Activated CD8-positive, alpha-beta memory T cell treated with anti-CD3 and anti-CD28 coated beads, Interleukin-2, amount 10 ng/mL, durations not matched to agents 7 days and 5 days (primary cell): ENCODE data around the gene FGFR3. TPM values are rescaled to one million over a fixed set of nuclear protein-coding genes. Genes with fewer than 3 reads are reported as not detected.
"Not testable (repeated sequence)": the region's sequence is repeated elsewhere in the genome, so short reads cannot be mapped to it uniquely, and the experiment has no call there.

ENCODE experiments used
- ATAC-seq: fragments of 150-1000 bp; cut with Tn5 transposase; one replicate; pipeline ENCODE4 v1.10.0; 2021; ENCODE audit warnings: moderate library complexity
- CTCF ChIA-PET: fragments of 350-600 bp; sonication (Branson Sonifier 250); formaldehyde crosslinking; loops from one replicate; lab custom pipeline; 2021; ENCODE audit warnings: antibody characterized with exemption; lab: Charles Lee
- DNase-seq: peaks from one replicate; pipeline ENCODE4 v3.0.0-alpha.2; 2020
- H3K27ac Mint-ChIP-seq: one replicate; pipeline ENCODE4 v1.8.0; 2021; ENCODE audit warnings: mild to moderate bottlenecking, mixed read lengths
- H3K27me3 Mint-ChIP-seq: one replicate; pipeline ENCODE4 v1.8.0; 2021; ENCODE audit warnings: mixed read lengths
- H3K36me3 Mint-ChIP-seq: one replicate; pipeline ENCODE4 v1.8.0; 2021; ENCODE audit warnings: mild to moderate bottlenecking, mixed read lengths
- H3K4me1 Mint-ChIP-seq: one replicate; pipeline ENCODE4 v1.8.0; 2021; ENCODE audit warnings: mixed read lengths
- H3K4me3 Mint-ChIP-seq: one replicate; pipeline ENCODE4 v1.8.0; 2021; ENCODE audit warnings: mild to moderate bottlenecking, moderate library complexity, mixed read lengths
- H3K9me3 Mint-ChIP-seq: one replicate; pipeline ENCODE4 v1.8.0; 2022; ENCODE audit warnings: low read depth, mixed read lengths
- total RNA-seq, 2 experiments: library from RNA; stranded (reverse); gene quantifications; one replicate each; pipeline ENCODE4 v1.2.3, GENCODE V29; 2021

The FGFR3 gene
- total RNA-seq, 2 experiments from 2014 or later, result 0.15 to 0.21 TPM

DNA sequence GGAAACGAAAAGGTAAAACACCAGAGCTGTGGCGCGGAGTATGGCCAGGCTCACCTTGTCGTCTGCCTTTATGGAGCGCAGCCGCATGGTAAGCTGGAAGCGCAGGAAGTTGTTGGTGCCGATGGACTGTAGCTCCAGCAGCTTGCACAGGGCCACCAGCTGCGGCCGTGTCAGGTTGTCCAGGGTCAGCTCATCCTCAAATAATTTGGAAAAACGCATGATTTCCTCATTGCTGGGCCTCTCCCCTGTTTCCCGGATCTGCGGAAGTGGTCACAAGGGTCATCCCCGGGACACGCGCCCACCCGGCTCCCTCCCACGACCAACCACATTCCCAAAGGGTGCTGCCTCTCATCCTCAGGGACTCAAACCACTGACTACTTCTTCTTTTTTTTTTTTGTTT lies 39.6 kb downstream of the FGFR3 start:
- DNase-seq (no peak), ATAC-seq (no peak)
- no peak overlapping the region for H3K4me3 Mint-ChIP-seq
- no peaks in the 10 kb centered on the region for H3K27me3 Mint-ChIP-seq
- H3K4me1 Mint-ChIP-seq, result peaks cover 8% of the 10 kb centered on the region
- CTCF ChIA-PET, result no interaction called here
- H3K9me3 Mint-ChIP-seq, result no peaks in the 10 kb centered on the region
- H3K36me3 Mint-ChIP-seq, result peaks cover 14% of the 10 kb centered on the region
- H3K27ac Mint-ChIP-seq, result no peak overlapping the region

DNA sequence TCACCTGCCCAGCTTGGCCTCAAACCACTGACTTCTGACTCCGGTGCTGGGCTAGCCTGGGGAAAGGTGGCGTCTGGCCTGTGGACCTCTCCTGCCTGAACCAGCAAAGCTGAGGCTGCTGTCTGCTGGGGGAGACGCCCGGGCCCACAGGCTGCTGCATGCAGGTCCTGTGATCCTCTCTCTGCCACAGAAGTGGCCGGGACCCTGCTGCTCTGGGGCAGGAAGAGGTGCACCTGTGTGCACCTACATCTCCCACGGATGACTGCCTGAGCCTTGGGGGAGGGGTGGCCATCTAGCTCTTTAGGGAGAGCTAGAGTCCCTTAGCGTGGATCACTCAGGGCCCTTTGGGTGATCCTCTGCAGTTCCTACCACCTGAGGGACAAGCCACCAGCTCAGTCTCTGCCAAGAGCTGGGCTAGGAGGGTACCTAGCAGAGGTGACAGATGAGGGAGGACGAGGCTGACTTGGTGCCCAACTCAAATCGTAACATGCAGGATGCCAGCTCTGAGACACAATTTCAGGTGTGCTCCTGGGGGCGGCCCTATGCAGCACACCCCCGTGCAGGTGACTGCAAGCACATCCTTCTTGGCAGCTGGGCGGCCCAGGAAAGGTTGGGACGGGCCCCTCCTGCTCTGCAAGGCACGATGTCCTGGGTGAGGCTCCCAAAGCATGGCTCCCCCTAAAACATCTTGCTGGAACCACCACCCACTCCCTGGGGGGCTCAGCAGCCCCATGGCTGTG lies 40.4 kb downstream of the FGFR3 start:
- no peaks in the 10 kb centered on the region for H3K27me3 Mint-ChIP-seq
- DNase-seq (no peak), ATAC-seq (no peak)
- no peaks in the 10 kb centered on the region for H3K9me3 Mint-ChIP-seq
- CTCF ChIA-PET, result no interaction called here
- no peak overlapping the region for H3K27ac Mint-ChIP-seq
- peaks cover 14% of the 10 kb centered on the region for H3K36me3 Mint-ChIP-seq
- no peak overlapping the region for H3K4me3 Mint-ChIP-seq
- H3K4me1 Mint-ChIP-seq, result peaks cover 8% of the 10 kb centered on the region

DNA sequence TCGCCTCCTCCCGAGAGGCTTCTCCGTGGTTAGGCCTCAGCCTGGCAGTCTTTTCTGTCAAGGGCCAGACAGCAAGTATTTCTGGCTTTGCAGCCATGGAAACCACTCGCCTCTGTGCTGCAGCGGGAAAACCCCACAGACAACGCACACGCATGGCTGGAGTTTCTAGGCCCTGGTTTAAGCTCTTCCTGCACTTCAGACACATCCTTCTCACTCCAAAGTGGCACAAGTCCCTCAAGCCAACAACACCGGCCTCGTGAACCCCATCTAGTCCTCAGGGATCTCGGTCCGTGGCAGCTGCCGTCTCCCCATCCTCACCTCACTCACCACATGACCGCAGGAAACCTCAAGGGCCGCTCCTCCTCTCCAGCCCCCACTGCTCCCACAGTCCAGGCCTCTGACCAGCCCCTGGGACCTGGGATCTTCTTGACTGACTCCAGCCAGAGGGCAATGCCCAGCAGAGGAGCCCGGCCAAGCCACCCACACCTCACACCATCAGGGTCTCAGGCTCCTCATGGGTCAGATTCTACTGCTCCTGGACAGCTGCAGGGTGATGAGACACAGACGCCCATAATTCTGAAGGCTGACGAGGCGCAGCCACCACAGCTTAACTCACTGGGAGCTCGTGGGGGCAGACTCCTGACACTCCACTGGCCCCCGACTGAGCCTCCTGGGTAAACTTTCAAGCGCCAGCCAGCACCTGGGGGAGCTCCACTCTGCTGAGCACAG lies 41.1 kb downstream of the FGFR3 start:
- no peaks in the 10 kb centered on the region for H3K27me3 Mint-ChIP-seq
- peaks cover 8% of the 10 kb centered on the region for H3K4me1 Mint-ChIP-seq
- DNase-seq (no peak), ATAC-seq (no peak)
- no peaks in the 10 kb centered on the region for H3K9me3 Mint-ChIP-seq
- peak overlapping the region; percentile 10 for H3K27ac Mint-ChIP-seq
- H3K36me3 Mint-ChIP-seq, result peaks cover 18% of the 10 kb centered on the region
- H3K4me3 Mint-ChIP-seq, result no peak overlapping the region
- CTCF ChIA-PET, result no interaction called here

DNA sequence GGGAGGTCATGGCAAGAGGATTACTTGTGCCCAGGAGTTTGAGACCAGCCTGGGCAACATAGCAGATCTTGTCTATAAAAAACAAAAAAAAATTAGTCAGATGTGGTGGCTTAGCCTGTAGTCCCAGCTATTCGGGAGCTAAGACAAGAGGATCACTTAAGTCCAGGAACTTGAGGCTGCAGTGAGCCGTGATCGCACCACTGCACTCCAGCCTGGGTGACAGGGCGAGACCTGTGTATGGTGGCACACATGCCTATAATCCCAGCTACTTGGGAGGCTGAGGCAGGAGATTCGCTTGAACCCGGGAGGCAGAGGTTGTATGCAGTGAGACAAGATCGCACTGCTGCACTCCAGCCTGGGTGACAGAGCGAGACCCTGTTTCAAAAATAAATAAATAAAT lies 42.7 kb downstream of the FGFR3 start:
- H3K27ac Mint-ChIP-seq, H3K4me3 Mint-ChIP-seq, H3K27me3 Mint-ChIP-seq, CTCF ChIA-PET, H3K4me1 Mint-ChIP-seq, DNase-seq, H3K9me3 Mint-ChIP-seq, ATAC-seq: not testable (repeated sequence)
- H3K36me3 Mint-ChIP-seq, result peaks cover 10% of the 10 kb centered on the region

DNA sequence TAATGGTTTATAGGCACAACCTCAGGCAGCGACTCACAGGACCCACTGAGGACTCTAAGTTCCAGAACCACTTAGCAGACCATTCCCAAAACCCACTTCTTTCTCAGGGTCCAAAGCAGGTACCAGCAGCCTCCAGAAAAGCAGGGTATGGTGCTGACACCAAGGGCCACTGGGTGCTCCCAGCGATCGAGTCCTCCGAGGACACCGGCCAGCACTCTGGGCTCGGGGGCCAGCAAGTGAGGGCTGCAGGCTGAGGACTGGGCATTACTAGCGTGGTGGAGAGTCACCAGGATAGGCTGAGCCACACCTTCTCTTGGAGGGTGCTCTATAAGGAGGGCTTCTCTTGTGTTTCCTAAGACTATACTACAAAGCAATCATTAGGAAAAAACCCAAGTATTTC lies 43.6 kb downstream of the FGFR3 start:
- ATAC-seq (no peak), DNase-seq (no peak)
- CTCF ChIA-PET, result no interaction called here
- Mint-ChIP-seq H3K27ac (no peak overlapping the region), H3K4me1 (peaks cover 10% of the 10 kb centered on the region), H3K27me3 (no peaks in the 10 kb centered on the region), H3K36me3 (peaks cover 8% of the 10 kb centered on the region), H3K4me3 (no peak overlapping the region), H3K9me3 (no peaks in the 10 kb centered on the region)

DNA sequence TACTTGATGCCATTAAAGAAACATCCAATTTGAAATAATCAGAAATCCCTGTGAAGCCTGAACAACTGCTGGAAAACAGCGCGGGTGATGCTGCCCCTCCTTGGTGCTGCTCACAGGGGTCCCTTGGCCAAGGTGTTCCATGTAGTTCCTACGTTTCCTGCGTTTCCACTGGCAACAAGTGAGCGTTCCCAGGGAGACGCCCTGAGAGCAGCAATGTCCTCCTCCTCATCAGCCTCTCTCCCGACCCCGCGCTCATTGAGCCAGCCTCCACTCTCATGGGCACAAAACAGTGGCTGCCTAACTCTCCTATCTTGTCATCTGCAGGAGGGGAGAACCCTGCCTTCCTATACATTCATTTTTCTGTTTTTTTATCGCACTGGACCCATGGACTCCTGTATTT lies 44.0 kb downstream of the FGFR3 start:
- CTCF ChIA-PET, result no interaction called here

DNA sequence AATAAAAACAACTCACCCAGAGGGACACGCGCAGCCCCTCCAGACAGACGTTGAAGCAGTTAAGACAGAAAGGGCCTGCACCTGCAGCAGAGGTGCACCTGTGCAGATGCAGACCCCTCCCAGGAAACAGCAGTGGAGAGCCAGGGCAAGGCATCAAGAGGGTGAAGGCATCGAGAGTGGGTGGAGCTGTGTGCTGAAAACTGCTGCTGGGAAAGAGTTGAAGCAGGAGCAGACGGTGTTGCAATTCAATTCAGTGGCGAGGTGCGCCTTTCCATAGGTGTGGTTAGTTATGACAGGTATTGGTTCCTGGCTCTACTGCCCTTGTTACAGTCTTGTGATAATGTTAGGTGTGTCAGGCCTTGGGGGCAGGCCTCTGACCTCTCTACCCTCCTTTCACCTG lies 46.2 kb downstream of the FGFR3 start:
- Mint-ChIP-seq H3K36me3 (peaks cover 8% of the 10 kb centered on the region), H3K9me3 (no peaks in the 10 kb centered on the region), H3K27ac (no peak overlapping the region), H3K27me3 (no peaks in the 10 kb centered on the region), H3K4me3 (no peak overlapping the region), H3K4me1 (peaks cover 14% of the 10 kb centered on the region)
- DNase-seq, result no peak
- CTCF ChIA-PET, result interaction anchor here (1.1 to 1.4 kb wide), 2 partner anchors 59 to 91 kb away, joined by 3 read pairs; no protein-coding TSS in a partner anchor
- ATAC-seq, result no peak

More for the DNA sequence above, 44.0 kb downstream of the FGFR3 start:
- Mint-ChIP-seq H3K27ac (no peak overlapping the region), H3K9me3 (no peaks in the 10 kb centered on the region), H3K27me3 (no peaks in the 10 kb centered on the region), H3K4me3 (no peak overlapping the region), H3K4me1 (peaks cover 12% of the 10 kb centered on the region), H3K36me3 (peaks cover 7% of the 10 kb centered on the region)
- no peak for DNase-seq
- ATAC-seq, result no peak

DNA sequence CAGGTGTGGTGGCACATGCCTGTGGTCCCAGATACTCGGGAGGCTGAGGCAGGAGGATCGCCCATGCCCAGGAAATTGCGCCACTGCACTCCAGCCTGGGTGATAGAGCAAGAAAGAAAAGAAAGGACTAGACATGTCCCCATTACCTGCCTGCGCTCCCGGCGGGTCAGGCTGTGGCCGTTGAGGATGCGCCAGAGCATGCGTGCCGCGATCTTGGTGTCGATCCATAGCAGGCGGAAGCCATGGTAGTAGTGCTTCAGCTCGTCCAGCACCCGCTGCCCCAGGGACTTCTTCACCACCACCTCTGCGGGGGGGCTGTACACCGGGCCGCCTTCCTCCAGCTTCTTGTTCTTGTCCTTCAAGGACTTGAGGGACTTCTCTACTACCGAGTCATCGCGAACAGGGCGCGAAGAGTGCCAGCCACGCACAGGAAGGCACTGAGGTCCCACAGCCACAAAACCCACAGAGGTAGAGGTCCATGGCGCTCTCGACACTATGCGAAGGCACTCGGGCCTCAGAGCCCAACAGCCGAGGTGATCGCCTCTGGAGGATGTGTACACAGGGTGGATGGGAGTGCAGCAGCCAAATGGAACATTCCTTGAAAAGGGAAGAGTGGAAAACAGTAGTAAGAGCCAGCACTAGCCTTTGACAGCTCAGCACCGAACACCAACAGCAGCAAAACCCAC lies 48.3 kb downstream of the FGFR3 start:
- Mint-ChIP-seq H3K27ac (peak overlapping the region; percentile 49), H3K4me3 (no peak overlapping the region), H3K4me1 (peaks cover 14% of the 10 kb centered on the region), H3K9me3 (no peaks in the 10 kb centered on the region), H3K36me3 (peaks cover 8% of the 10 kb centered on the region), H3K27me3 (no peaks in the 10 kb centered on the region)
- ATAC-seq (no peak), DNase-seq (no peak)
- CTCF ChIA-PET, result no interaction called here

DNA sequence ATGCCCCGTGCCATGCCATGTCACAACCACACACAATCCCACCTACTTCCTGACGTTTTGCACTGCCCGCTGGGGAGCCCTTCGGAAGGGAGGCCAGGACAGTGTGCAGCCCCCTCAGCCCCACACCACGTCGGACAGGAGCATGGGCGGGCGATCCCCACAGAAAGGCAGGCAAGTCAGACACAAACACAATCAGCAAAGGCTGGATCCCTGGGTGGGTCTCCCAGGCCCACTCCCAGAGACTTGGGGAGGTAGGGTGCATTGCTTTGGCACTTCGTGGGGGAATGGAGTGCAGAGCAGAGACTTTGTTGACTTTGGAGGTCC lies 48.8 kb downstream of the FGFR3 start:
- CTCF ChIA-PET, result no interaction called here
- no peaks in the 10 kb centered on the region for H3K27me3 Mint-ChIP-seq
- no peak overlapping the region for H3K27ac Mint-ChIP-seq
- H3K4me3 Mint-ChIP-seq, result no peak overlapping the region
- ATAC-seq, result no peak
- H3K9me3 Mint-ChIP-seq, result no peaks in the 10 kb centered on the region
- no peak for DNase-seq
- peaks cover 12% of the 10 kb centered on the region for H3K36me3 Mint-ChIP-seq
- H3K4me1 Mint-ChIP-seq, result peaks cover 14% of the 10 kb centered on the region

DNA sequence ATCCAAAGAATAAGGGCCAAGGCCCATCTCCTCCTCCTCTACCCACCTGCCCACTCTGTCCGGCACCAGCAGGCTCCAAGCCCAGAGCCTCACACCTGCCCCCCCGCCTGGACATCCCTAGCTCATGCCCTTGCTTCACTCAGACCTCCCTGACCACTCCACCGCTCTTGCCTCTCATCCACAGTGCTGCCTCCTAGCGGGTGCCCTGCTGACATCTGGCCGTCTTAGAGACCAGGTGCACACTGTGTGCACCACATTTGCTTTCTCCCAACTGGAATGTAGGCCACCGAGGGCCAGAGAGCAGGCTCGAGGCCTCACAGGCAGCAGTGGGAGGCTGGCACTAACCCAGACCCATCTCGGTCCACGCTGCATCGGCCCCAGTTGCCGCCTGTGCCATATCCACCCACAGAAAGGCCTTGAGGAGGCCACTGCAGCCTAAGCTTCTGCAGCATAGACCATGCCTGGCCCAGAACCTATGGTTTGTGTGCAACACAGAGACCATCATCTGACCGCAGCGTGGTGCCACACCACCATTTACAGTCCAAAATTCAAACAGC lies 49.3 kb downstream of the FGFR3 start:
- CTCF ChIA-PET, result no interaction called here
- ATAC-seq (no peak), DNase-seq (no peak)
- H3K4me3 Mint-ChIP-seq, result no peak overlapping the region
- no peak overlapping the region for H3K27ac Mint-ChIP-seq
- peaks cover 15% of the 10 kb centered on the region for H3K36me3 Mint-ChIP-seq
- no peaks in the 10 kb centered on the region for H3K27me3 Mint-ChIP-seq
- H3K9me3 Mint-ChIP-seq, result no peaks in the 10 kb centered on the region
- H3K4me1 Mint-ChIP-seq, result peaks cover 14% of the 10 kb centered on the region

DNA sequence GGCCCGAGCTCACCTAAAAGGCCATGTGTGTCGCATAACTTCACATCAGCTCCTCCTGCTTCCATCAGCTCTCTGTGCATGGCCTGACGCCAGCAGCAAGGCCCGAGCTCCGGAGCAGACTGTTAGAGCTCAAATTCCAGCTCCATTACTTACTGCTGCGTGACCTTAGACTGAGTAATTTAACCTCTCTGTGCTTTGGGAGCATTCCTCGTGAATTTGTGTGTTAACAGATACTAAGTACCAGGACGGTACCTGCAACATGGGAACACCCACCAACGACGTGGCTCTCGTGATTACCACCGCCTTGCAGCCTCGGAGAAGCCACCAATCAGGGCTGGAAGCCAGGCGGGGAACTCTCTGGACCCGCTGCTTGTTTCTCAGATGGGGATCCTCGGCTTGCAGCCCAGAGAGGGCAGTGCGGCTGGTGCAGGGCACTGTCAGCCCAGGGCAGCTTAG lies 49.9 kb downstream of the FGFR3 start:
- Mint-ChIP-seq H3K27ac (no peak overlapping the region), H3K9me3 (no peaks in the 10 kb centered on the region), H3K4me1 (peaks cover 14% of the 10 kb centered on the region), H3K4me3 (no peak overlapping the region), H3K36me3 (peaks cover 15% of the 10 kb centered on the region), H3K27me3 (no peaks in the 10 kb centered on the region)
- DNase-seq (no peak), ATAC-seq (no peak)
- CTCF ChIA-PET, result interaction anchor here (0.6 kb wide), 1 partner anchor 651 kb away, joined by 4 read pairs; no protein-coding TSS in a partner anchor

DNA sequence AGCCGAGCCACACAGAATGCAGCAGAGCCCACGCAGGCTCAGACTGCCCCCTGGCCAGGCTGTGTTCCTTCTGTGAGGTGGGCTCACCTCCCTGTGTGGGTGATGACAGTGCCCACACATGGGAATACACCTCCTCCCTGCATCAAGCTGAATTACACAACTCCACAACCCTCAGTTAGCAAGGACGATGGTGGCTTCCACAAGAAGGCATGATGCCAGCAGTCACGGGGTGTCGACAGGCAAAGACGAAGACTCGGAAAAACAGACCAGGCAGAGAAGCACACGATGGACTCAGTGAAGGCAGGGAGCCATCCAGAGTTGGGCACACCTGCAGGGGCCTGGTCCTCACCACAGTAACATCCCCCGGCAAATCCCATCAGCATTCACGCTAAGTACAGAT lies 50.8 kb downstream of the FGFR3 start:
- no peaks in the 10 kb centered on the region for H3K9me3 Mint-ChIP-seq
- DNase-seq, result no peak
- H3K4me1 Mint-ChIP-seq, result peaks cover 14% of the 10 kb centered on the region
- H3K27me3 Mint-ChIP-seq, result no peaks in the 10 kb centered on the region
- no peak overlapping the region for H3K4me3 Mint-ChIP-seq
- no peak for ATAC-seq
- H3K27ac Mint-ChIP-seq, result no peak overlapping the region
- CTCF ChIA-PET, result interaction anchor here (0.6 to 1.3 kb wide), 2 partner anchors 94 to 651 kb away, joined by 3 to 4 read pairs; no protein-coding TSS in a partner anchor
- peaks cover 15% of the 10 kb centered on the region for H3K36me3 Mint-ChIP-seq

DNA sequence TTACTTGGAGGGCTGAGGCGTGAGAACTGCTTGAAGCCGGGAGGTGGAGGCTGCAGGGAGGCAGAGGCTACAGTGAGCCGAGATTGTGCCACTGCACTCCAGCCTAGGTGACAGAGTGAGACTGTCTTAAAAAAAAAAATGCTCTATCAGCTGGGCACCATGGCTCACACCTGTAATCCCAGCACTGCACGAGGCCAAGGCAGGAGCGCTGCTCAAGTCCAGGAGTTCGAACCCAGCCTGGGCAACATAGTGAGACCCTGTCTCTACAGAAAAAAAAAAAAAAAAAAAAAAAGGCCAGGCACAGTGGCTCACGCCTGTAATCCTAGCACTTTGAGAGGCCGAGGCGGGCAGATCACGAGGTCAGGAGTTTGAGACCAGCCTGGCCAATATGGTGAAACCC lies 51.5 kb downstream of the FGFR3 start:
- H3K4me1 Mint-ChIP-seq, result peaks cover 14% of the 10 kb centered on the region
- H3K9me3 Mint-ChIP-seq, H3K27ac Mint-ChIP-seq, H3K4me3 Mint-ChIP-seq, H3K27me3 Mint-ChIP-seq, ATAC-seq, DNase-seq: not testable (repeated sequence)
- H3K36me3 Mint-ChIP-seq, result peaks cover 10% of the 10 kb centered on the region
- CTCF ChIA-PET, result interaction anchor here (0.7 to 1.3 kb wide), 3 partner anchors 10 to 95 kb away, joined by 3 to 4 read pairs (median 3); no protein-coding TSS in a partner anchor
